ENCODE data around the gene CDH4. TPM values are rescaled to one million over a fixed set of nuclear protein-coding genes. Genes with fewer than 3 reads are reported as not detected.
A peak's percentile ranks its signal among the peaks of the same experiment; 100 is the strongest.

The CDH4 gene
- total and polyA plus RNA-seq, 2 of the 4 experiments (the other 2 are of a cell fraction) = 1.6 to 3.5 TPM

- TF ChIP-seq SMC3 (IDR thresholded peaks at IDR 0.05; ENCODE audit: low read depth, low read length) = no peak
Measured at GRCh38 chr20:61682114-61682995, 430.3 kb downstream of the CDH4 start (continued).

DNA sequence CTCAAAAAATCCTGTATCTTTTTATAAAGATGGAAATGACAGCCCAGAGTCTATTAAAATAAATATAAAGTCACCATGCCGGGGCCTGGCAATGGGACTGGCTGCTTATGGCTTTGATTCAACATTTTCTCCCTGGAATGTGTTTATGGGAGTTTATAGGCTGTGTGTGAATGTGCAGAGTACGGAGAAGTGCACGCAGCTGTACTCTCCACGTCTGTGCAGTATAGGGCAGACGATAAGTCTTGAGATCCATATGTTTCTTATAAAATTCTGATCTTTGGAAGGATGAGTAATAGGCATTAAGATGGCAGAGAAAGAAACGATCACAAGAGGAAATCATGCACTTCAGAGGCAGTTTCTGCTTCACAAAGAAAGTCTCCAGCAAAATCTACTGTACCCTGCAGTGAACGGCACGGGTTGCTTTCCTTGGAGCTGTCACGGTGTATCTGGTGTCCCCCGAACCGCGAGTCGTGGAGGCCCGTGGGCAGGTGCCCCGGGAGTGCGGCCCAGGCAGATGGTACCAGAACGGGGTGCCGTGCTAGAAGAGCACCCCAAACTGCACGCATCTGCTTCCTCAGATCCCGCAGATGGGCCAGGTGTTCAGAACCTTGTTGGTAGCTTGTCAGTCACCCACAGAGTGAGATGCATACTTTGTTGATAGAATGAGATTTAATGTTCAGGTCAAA lies 431.1 kb downstream of the CDH4 start:
- Histone ChIP-seq H2AK5ac (ENCODE audit: low read depth, low read length) (no peak overlapping the region), H3K23ac (ENCODE audit: low read depth, low read length) (no peak overlapping the region), H3K4me1 (ENCODE audit: control insufficient read depth, insufficient read depth, low read length) (no peaks in the 10 kb centered on the region), H3K18ac (ENCODE audit: low read depth, low read length) (no peak overlapping the region), H3K27me3 (ENCODE audit: control insufficient read depth, insufficient read depth, low read length) (no peaks in the 10 kb centered on the region; the same call in none of the 2 replicates), H3K9me1 (ENCODE audit: insufficient read depth, low read length) (peaks cover 5% of the 10 kb centered on the region; the same call in 1 of the 2 replicates), H4K5ac (ENCODE audit: low read depth, low read length) (no peak overlapping the region), H3K4me3 (ENCODE audit: insufficient read depth, low read depth, low read length) (no peak overlapping the region), H3K4me2 (ENCODE audit: low read depth, low read length) (no peak overlapping the region), H4K8ac (ENCODE audit: low read depth in 2 of 2, low read length in 2 of 2) (no peak overlapping the region), H3K56ac (ENCODE audit: extremely low read depth, insufficient read depth, low read length) (no peak overlapping the region), H3K27ac (ENCODE audit: insufficient read depth, low read length) (no peak overlapping the region), H3K4ac (ENCODE audit: low read depth, low read length) (no peak overlapping the region), H3K14ac (replicated peaks; ENCODE audit: low read depth, low read length) (no peak overlapping the region), H3K36me3 (ENCODE audit: control insufficient read depth, insufficient read depth, low read length) (no peaks in the 10 kb centered on the region), H2BK5ac (ENCODE audit: low read depth, low read length, poor library complexity, severe bottlenecking) (no peak overlapping the region), H2AK9ac (replicated peaks; ENCODE audit: low read depth, low read length, poor library complexity) (no peak overlapping the region), H2BK15ac (ENCODE audit: low read depth, low read length) (no peak overlapping the region), H3K79me1 (ENCODE audit: low read depth in 1 of 2, low read length in 2 of 2) (no peaks in the 10 kb centered on the region), H3K9me3 (ENCODE audit: control insufficient read depth, insufficient read depth, low read length) (peaks cover 5% of the 10 kb centered on the region), H2BK20ac (ENCODE audit: low read depth, low read length) (no peak overlapping the region), H2AFZ (replicated peaks; ENCODE audit: low read length, poor library complexity) (no peak overlapping the region), H2BK120ac (ENCODE audit: low read depth, low read length) (no peak overlapping the region), H3K9ac (ENCODE audit: low read depth, low read length) (no peak overlapping the region), H4K91ac (ENCODE audit: insufficient read depth, low read depth, low read length) (no peak overlapping the region), H4K20me1 (ENCODE audit: insufficient read depth, low read length) (no peaks in the 10 kb centered on the region; the same call in 1 of the 2 replicates)
- in situ Hi-C loops (cut with MboI; ENCODE audit: low sequenced_read_pairs) (no loop called here), dilution Hi-C loops (cut with HindIII; ENCODE audit: low sequenced_read_pairs, unreplicated experiment) (no loop called here), intact Hi-C loops (cut with micrococcal nuclease) (no loop called here)
- DNase-seq (peak; percentile 31), ATAC-seq (ENCODE audit: low read depth) (peak; percentile 72)
- 30% methylated on average over 2 of the region's 20 CpGs; no CpG with 5 or more reads in 1 of the 2 experiments for WGBS, 2 experiments (ENCODE audit: extremely low coverage in 2 of 2, insufficient read length in 1 of 2)
- BruUV-seq (replicated peaks) = no TSS peak
- POLR2A ChIA-PET (ENCODE audit: unreplicated experiment) = no interaction called here
- CTCF ChIA-PET = no interaction called here
- TF ChIP-seq CTCF (conservative IDR thresholded peaks at IDR 0.05; ENCODE audit: low read depth, low read length) (no peak), POLR2A (IDR thresholded peaks at IDR 0.05; ENCODE audit: low read depth, low read length) (no peak), MXI1 (IDR thresholded peaks at IDR 0.05; ENCODE audit: borderline replicate concordance, low read depth, low read length) (no peak), CEBPB (IDR thresholded peaks at IDR 0.05; ENCODE audit: low read depth, low read length) (no peak), FOS (IDR thresholded peaks at IDR 0.05; ENCODE audit: low read depth, low read length) (no peak), RAD21 (IDR thresholded peaks at IDR 0.05; ENCODE audit: low read length) (no peak), CHD1 (IDR thresholded peaks at IDR 0.05; ENCODE audit: low read depth, low read length) (no peak), USF2 (IDR thresholded peaks at IDR 0.05; ENCODE audit: low read depth, low read length) (no peak), MAZ (IDR thresholded peaks at IDR 0.05; ENCODE audit: borderline replicate concordance, low read depth, low read length) (no peak), RFX5 (IDR thresholded peaks at IDR 0.05; ENCODE audit: low read depth, low read length) (no peak)

Measured in IMR-90 (cell line).